Measurements from ENCODE around the gene MT1G.

The MT1G gene

GRCh38 chr16:56662357-56663354 is 5.2 kb downstream of the MT1G start:
- DNase-seq, result peak; percentile 22 to 30

DNA sequence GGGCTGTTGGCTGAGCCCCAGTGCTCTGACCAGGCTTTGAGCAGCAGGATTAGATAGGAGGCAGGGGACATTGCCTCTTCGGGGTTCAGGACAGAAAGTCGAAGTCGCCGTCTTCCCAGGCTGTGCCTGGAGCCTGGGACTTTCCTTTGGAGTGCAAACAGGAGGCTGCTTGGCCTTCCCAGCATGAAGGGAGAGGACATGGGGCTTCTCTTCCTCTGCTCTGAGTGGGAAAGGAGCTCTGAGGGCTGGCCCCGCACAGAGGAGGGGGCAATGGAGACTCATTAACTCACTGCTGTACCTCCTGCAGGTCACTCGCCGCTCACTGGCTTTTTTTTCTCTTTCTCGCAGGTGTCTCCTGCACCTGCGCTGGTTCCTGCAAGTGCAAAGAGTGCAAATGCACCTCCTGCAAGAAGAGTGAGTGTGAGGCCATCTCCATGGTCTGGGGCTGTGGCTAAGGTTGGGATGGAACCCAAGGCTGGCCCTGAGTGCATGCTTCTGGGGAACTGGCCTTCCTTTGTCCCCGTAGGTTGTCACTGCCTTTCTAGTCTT is 9.5 kb downstream of the MT1G start:
- no peak for DNase-seq

DNA sequence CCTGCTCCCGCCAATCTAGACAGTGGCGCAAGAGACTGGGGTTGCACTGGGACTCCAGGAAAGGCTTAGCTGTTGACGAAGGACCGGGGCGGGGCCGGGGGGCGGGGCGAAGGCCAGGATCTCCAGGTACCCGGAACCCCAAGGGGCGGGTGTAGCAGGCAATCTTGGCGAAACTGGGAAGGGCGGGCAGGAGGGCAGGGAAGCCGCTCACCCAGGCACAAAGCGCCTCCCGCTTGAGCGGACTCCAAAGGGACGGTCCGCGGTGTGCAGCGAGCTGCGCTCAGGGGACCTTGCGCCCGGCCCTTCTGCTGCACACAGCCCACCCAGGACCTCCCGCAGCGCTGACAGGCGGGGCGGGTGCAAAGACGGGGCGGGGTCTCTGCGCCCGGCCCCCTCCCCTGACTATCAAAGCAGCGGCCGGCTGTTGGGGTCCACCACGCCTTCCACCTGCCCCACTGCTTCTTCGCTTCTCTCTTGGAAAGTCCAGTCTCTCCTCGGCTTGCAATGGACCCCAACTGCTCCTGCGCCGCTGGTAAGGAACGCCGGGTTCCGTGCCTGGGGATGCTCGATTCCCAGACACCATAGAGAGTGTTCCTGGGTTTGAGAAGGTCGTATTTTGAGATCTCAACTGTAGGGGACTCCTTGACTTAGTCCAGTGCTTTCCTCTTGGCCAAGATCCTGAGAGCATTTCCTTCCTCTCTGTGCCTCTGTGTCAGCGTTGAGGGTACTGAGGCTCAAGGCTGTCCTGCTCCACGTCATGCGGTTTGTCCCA is 10.1 kb downstream of the MT1G start, which contains the start of gene MT1F:
MT1F (plus strand) TSS at position 405 of the 772 bp plus-strand sequence; CDS start at position 505, 100 bp downstream.
- DNase-seq, result peak; percentile 61 to 75

GRCh38 chr16:56653218-56653617 is 14.6 kb downstream of the MT1G start:
- DNase-seq, result no peak

- no peak for DNase-seq
These were observed 15.3 kb downstream of the MT1G start for GRCh38 chr16:56652600-56652999.

DNA sequence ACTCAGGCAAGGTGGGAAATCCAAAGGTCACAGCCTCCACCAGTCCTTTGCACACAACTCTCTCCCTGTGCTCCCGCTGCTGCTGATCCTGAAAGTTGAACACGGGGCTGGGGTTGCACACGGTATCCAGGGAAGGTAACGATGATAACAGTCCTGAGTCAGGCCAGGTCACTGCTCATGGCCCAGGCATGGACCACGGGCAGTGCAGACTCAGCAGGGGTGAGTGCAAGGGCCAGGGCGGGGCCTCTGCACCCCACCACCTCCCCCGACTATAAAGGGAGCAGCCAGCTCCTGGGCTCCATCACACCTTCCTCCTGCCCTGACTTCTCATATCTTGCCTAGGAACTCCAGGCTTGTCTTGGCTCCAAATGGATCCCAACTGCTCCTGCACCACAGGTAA is 16.3 kb downstream of the MT1G start, which contains the start of gene MT1B:
MT1B (plus strand) TSS at position 301 of the 400 bp plus-strand sequence; CDS start at position 369, 68 bp downstream.
- DNase-seq, result no peak

DNA sequence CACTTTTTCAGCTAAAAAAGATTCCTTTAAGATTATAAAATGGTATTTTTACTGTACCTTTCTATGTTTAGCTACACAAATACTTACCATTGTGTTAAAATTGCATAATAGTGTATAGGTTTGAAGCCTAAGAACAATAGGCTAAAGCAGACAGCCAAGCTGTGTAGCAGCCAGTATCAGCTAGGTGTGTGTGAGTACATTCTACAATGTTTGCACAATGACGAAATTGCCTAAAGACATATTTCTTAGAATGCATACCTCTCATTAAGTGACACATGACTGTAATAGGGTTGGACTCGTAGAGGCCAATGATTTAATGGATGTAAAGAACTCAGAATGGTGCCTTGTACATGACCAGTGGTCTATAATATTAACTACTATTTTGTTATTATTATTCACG is 18.0 kb downstream of the MT1G start:
- no peak for DNase-seq

DNA sequence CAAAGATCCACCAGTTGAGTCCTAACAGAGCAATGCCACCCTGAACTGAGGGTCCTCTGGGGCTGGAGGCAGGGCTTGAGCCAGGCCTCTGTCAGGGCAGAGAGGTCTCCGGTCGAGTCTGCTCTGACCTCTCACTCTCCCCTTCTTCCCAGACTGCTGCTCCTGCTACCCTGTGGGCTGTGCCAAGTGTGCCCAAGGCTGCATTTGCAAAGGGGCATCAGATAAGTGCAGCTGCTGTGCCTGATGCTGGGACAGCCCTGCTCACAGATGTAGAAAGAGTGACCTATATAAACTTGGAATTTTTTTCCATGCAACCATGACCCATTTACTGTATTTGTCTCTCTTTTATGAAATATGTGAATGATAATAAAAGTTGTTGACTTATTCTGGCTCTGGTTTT is 18.6 kb downstream of the MT1G start:
- no peak for DNase-seq

GRCh38 chr16:56647641-56648431 is 20.0 kb downstream of the MT1G start:
- no peak for DNase-seq

DNA sequence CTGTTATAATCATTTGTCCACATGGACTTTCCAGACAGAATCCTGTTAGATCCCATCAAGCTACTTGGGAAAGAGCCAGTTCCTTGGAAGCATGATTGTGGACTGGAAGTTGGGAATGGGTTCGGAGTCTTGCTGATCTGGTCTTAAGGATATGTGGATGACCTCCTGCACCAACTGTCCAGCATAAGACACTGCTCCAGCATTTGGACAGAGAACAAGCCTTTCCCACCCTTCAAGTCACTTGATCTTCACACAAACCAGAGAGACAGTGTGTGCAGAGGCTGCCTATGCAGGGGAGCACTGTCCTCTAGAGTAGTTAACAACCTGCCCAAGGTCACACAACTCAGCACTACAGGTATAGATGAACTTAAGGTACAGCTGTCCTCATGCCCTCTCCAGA is 22.0 kb downstream of the MT1G start:
- no peak for DNase-seq

DNA sequence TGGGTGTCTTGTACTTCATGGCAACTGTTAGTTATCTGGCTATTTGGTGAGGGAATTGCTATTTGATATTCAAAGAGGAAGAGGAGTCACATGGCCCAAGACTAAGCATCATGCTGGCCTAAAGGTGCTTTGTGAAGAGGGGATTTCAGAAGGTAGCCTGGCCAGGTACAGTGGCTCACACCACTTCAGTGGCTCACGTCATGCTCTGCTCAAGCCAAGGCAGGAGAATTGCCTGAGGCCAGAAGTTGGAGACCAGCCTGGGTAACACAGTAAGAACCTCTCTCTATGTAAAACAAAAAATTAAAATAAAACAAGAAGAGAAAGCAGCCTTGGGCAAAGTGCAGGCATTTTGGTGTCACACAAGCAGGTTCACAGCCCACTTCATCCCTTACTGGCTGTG is 22.6 kb downstream of the MT1G start:
- DNase-seq, result no peak

DNA sequence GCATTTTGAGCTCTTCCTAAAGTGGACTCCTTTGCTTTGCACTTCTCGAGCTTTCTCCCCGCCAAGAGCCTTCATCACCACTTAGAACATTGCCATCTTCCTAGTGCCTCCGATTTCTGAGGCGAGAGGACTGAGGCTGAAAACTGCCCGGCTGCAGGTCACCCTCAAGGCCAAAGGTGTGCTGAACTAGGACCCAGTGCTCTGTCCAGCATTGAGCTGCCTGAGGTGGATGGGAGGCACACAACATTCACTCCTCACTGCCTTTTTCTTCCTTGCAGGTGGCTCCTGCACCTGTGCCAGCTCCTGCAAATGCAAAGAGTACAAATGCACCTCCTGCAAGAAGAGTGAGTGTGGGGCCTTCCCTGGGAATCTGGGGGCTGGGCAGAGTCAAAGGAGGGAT is 24.0 kb downstream of the MT1G start:
- DNase-seq, result no peak

- peak; percentile 68 to 71 for DNase-seq
These were observed 24.6 kb downstream of the MT1G start for GRCh38 chr16:56643080-56643778.

- DNase-seq, result no peak
These were observed 26.7 kb downstream of the MT1G start for GRCh38 chr16:56641166-56641565.

DNA sequence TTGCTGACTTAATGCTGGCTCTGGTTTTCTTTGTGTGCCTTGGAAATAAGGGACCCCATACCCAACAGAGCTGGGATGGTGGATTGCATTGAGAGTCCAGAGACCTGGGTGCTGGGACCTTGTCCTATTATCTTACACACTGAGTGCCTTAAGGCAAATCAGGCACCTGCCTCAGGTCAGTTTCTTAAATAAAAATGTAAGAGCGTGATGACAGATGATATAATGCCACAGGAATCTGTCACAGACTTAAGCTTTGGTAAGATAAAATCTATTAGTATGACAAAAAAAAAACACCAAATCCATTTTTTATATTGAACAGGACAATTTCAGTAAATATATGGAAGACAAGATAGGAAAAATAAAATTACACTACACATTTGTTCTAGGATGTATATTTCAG is 27.8 kb downstream of the MT1G start:
- no peak for DNase-seq

DNA sequence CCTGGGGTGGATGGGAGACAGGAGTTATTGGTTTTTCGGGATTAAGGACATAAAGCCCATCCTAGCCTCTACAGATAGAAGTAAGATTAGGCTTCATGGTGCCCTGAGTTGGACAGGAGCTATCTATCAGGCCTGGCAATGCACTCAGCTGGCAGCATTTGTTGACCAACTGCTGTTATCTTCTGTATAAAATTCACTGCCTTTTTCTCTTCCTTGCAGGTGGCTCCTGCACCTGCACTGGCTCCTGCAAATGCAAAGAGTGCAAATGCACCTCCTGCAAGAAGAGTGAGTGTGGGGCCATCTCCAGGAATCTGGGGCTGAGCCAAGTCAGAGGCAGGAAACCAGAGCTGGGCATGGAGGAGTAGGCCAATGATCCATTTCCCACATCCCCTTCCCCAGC is 28.8 kb downstream of the MT1G start:
- DNase-seq, result no peak

DNA sequence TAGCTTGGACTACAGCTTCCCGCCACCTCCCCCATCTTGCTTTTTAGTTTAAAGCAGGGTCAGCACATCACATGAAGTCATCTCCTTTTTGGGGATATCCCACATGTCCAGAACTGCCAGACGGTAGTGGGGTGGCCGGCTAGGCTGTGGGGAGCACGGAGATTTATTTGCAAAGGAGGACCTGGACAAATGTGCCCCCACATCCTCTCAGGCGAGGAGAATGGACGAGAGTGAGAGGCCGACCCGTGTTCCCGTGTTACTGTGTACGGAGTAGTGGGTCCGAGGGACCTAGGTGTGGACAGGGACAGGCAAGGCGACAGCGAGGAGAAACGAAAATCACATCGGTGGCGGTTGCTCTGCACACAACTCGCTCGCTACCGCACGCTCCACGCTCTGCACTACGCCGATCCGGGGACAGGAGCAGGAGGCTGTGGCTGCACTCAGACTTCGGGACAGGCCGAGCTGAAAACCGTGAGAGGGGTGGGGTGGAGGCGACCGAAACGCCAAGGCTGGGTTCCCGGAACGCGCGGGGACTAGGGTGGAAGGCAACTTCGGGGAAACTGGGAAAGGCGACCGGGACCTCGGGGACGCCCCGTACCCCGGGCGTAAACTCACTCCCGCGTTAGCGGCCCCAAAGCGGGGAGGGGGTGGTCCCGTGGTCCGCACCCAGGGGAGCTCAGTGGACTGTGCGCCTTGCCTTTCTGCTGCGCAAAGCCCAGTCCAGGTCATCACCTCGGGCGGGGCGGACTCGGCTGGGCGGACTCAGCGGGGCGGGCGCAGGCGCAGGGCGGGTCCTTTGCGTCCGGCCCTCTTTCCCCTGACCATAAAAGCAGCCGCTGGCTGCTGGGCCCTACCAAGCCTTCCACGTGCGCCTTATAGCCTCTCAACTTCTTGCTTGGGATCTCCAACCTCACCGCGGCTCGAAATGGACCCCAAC is 29.8 kb downstream of the MT1G start, which contains the start of gene MT1A:
MT1A (plus strand) TSS at position 853 of the 937 bp plus-strand sequence; CDS start at position 926, 73 bp downstream.
- DNase-seq, result no peak

DNA sequence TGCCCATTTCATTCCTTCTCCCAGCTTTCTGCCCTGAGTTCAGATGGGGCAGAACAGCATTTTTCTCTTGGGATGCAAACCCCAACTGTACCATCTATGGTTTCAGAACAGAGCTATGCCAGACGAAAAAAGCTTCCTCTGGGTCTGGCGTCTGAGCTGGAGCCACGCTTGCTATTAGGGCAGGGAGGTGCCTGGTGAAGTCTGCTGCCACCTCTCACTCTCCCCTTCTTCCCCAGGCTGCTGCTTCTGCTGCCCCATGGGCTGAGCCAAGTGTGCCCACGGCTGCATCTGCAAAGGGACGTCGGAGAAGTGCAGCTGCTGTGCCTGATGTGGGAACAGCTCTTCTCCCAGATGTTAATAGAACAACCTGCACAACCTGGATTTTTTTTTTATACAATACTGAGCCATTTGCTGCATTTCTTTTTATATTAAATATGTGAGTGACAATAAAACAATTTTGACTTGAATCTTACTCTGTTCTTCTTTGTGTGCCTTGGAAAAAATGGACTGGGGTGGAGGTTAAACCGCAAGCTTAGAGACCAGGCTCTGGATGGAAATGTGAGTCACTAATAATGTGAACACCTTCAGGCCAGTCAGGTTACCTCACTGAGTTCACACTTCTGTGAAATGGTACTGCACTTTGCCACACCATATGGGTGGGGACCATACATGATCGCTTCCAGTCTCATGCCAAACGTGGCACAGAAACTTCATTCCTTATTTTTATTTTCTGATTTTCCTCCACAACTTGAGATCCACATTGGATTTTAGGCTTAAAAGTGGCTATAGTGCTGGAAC is 31.1 kb downstream of the MT1G start:
- no peak for DNase-seq

GRCh38 chr16:56635441-56635967 is 32.4 kb downstream of the MT1G start:
- DNase-seq, result no peak

All from stimulated activated CD4-positive, alpha-beta T cell treated with anti-CD3 and anti-CD28 coated beads, Interleukin-4, amount 100 ng/mL, for 4 hours (primary cell).